Thoracic aorta (tissue), 2 donors: ENCODE results near the gene PSMB1. TPM values are rescaled to one million over a fixed set of nuclear protein-coding genes. Genes with fewer than 3 reads are reported as not detected.
A peak's percentile ranks its signal among the peaks of the same experiment; 100 is the strongest.

ENCODE experiments used
- ATAC-seq: fragments of 150-250 bp; one replicate; pipeline ENCODE4 v1.8.0; 2017; ENCODE audit warnings: low read depth; ENCODE audit not compliant: insufficient number of reproducible peaks, low FRiP score
- DNase-seq: peaks from one replicate; pipeline ENCODE4 v3.0.0-alpha.2; 2020; ENCODE audit warnings: low spot score
- H3K27ac ChIP-seq, 2 donors: fragments of 200-600 bp; sonication (generic); 1 replicate in 1 of 2; 2 replicates in 1 of 2; pipeline ENCODE4 v1.5.1; 2016; ENCODE audit warnings: mild to moderate bottlenecking in 2 of 2, moderate library complexity in 2 of 2
- H3K27me3 ChIP-seq: fragments of 200-600 bp; sonication (generic); replicated peaks from 2 replicates; pipeline ENCODE4 v1.6.0; 2016; ENCODE audit warnings: mild to moderate bottlenecking; ENCODE audit not compliant: insufficient read depth
- H3K36me3 ChIP-seq: fragments of 200-600 bp; sonication (generic); one replicate; pipeline ENCODE4 v1.5.1; 2016
- H3K4me1 ChIP-seq, 2 donors: fragments of 200-600 bp; sonication (generic); 1 replicate in 1 of 2; 2 replicates in 1 of 2; pipeline versions ENCODE4 v1.5.1 to v1.6.0; 2016; ENCODE audit warnings: low read depth in 2 of 2, mild to moderate bottlenecking in 1 of 2; ENCODE audit not compliant: control insufficient read depth in 1 of 2
- H3K4me3 ChIP-seq: fragments of 200-600 bp; sonication (generic); 2 replicates; pipeline ENCODE4 v1.5.1; 2016; ENCODE audit warnings: mild to moderate bottlenecking
- H3K9me3 ChIP-seq: fragments of 200-600 bp; sonication (generic); 2 replicates; pipeline ENCODE4 v1.5.1; 2016
- total RNA-seq, 2 donors: library from RNA; depleted of rRNA; stranded (reverse); fragments of >200 nt; gene quantifications; one replicate each; pipeline versions ENCODE4 v1.1.0 to v1.2.3, GENCODE V29; 2016
- TF ChIP-seq, protein P1 (sequence below): fragments of 200-600 bp; sonication (generic); IDR thresholded peaks from one replicate; pipeline ENCODE4 v1.5.1; 2019; ENCODE audit warnings: antibody characterized with exemption

PSMB1 gene
- total RNA-seq, 2 donors from 2014 or later, result 143 to 159 TPM

DNA sequence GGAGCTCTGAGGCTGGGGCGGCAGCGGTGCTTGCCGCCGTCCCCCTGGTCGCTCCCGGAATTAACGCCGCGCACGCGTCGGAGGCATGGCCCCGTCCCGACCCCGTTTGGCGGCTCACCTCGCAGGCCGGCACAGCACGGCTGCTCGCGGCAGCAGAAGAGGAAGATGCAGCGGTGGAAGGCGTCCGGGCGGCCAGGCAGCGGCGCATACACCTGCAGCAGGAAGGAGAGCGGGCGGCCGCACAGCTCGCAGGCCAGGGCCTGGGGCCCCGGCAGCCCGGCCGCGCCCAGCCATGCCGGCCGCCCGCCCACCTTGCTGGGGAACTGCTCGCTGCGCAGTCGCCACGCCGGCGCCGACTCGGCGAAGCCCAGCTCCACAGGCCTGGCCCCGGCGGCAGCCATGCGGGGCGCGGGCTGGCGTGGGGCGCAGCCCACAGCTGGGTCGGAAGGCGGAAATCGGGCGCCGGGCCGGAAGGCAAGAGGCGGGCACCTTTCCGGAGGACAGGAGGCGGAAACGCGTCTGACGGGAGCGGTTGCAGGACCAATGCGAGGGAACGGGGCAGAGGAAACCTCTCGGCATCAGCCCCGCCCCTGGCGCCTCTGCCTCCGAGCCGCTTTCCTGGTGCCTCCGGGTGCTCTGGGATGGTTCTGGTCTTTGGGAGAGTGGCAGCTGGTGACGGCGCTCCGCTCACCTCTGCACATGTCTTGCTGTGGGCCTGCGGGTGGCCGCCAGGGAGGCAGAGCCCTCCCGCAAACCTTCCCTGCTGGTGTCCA lies 31.3 kb upstream of the PSMB1 start, which contains the start of gene PDCD2:
Gene PDCD2, minus strand, starts transcription at position 457 of the 773 bp plus-strand sequence. Its CDS starts 56 bp downstream, at position 401.
- ATAC-seq (peak; percentile 95), DNase-seq (peak; percentile 69)
- Histone ChIP-seq H3K27me3 (no peaks in the 10 kb centered on the region), H3K9me3 (no peaks in the 10 kb centered on the region), H3K4me3 (peak within 1 kb of the TSS; percentile 81), H3K36me3 (peaks cover 16% of the 10 kb centered on the region), H3K4me1 (peaks cover 4 to 18% of the 10 kb centered on the region in 2 donors), H3K27ac (peak within 1 kb of the TSS; percentile 87 to 92)
- TF ChIP-seq, protein P1, sequence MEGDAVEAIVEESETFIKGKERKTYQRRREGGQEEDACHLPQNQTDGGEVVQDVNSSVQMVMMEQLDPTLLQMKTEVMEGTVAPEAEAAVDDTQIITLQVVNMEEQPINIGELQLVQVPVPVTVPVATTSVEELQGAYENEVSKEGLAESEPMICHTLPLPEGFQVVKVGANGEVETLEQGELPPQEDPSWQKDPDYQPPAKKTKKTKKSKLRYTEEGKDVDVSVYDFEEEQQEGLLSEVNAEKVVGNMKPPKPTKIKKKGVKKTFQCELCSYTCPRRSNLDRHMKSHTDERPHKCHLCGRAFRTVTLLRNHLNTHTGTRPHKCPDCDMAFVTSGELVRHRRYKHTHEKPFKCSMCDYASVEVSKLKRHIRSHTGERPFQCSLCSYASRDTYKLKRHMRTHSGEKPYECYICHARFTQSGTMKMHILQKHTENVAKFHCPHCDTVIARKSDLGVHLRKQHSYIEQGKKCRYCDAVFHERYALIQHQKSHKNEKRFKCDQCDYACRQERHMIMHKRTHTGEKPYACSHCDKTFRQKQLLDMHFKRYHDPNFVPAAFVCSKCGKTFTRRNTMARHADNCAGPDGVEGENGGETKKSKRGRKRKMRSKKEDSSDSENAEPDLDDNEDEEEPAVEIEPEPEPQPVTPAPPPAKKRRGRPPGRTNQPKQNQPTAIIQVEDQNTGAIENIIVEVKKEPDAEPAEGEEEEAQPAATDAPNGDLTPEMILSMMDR, result no peak

DNA sequence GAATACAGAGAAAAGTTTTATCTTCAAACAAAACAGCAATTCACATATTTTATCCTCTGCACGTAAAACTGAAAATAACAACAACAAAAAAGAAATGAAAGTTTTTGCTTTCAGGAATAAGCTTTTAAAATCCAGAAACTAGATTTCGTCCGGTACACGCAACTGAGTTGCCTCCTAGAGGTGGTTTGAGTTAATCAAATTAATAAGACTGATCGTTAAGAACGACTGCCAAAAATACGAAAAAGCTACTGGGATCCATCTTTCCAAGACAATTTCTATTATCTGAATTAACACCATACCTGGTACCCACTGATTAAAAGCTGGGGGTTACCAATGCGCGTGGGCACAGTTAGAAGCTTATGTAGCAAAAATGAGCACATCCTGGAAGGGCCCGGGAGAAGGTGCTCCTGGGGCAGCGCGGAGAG lies 30.7 kb upstream of the PSMB1 start:
- TF ChIP-seq, protein P1, result no peak
- no peak for DNase-seq

DNA sequence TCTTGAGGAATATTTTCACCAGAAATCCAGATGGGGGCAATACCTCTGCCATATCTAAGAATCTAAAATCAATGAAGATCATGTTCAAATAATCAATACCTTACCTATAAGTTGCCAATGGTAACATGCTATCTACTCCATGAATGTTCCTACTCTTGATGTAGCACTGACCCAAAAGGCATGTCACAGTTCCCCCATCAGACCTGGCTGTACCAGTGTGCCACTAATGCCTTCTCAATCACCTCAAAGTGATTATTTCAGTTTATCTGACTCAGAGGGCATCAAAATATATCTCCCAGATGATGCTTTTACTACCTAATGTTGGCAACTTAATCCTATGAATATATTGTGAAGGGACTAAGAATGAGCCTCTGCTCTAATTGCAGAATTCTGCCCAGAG lies 25.8 kb upstream of the PSMB1 start:
- ATAC-seq, result no peak
- H3K4me1 ChIP-seq, result peaks cover 4 to 9% of the 10 kb centered on the region in 2 donors
- H3K27me3 ChIP-seq, result no peaks in the 10 kb centered on the region
- TF ChIP-seq, protein P1, result no peak
- no peak overlapping the region for H3K4me3 ChIP-seq
- H3K27ac ChIP-seq, result no peak overlapping the region
- DNase-seq, result no peak
- H3K36me3 ChIP-seq, result peaks cover 33% of the 10 kb centered on the region
- no peaks in the 10 kb centered on the region for H3K9me3 ChIP-seq

More for the DNA sequence above, 30.7 kb upstream of the PSMB1 start:
- peak overlapping the region; percentile 87 to 92 for H3K27ac ChIP-seq
- H3K27me3 ChIP-seq, result no peaks in the 10 kb centered on the region
- no peak for ATAC-seq
- H3K9me3 ChIP-seq, result no peaks in the 10 kb centered on the region
- peak overlapping the region; percentile 81 for H3K4me3 ChIP-seq
- H3K36me3 ChIP-seq, result peaks cover 20% of the 10 kb centered on the region
- H3K4me1 ChIP-seq, result peaks cover 4 to 18% of the 10 kb centered on the region in 2 donors

DNA sequence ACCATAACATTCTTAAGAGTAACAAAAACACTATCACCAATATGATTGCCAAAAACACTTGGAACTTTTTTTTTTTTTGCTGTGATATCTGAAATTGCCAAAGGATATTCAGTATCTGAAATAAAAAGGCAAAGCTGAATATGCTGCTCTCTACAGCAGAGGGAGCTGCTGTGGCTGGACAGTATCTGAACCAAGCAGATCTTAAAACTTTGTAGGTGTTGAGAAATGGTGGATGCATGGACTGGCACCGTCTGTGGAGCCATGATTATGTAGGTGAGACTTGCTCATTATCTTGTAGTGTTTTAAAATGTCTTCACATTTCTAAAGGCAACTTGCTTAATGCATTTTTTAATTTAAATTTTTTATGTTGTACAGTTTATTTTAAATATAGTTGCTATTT lies 22.1 kb upstream of the PSMB1 start:
- no peak overlapping the region for H3K27ac ChIP-seq
- ATAC-seq (no peak), DNase-seq (no peak)
- TF ChIP-seq, protein P1, result no peak
- no peak overlapping the region for H3K4me3 ChIP-seq
- H3K4me1 ChIP-seq, result no peaks in the 10 kb centered on the region
- H3K27me3 ChIP-seq, result no peaks in the 10 kb centered on the region
- H3K36me3 ChIP-seq, result peaks cover 44% of the 10 kb centered on the region
- H3K9me3 ChIP-seq, result no peaks in the 10 kb centered on the region

DNA sequence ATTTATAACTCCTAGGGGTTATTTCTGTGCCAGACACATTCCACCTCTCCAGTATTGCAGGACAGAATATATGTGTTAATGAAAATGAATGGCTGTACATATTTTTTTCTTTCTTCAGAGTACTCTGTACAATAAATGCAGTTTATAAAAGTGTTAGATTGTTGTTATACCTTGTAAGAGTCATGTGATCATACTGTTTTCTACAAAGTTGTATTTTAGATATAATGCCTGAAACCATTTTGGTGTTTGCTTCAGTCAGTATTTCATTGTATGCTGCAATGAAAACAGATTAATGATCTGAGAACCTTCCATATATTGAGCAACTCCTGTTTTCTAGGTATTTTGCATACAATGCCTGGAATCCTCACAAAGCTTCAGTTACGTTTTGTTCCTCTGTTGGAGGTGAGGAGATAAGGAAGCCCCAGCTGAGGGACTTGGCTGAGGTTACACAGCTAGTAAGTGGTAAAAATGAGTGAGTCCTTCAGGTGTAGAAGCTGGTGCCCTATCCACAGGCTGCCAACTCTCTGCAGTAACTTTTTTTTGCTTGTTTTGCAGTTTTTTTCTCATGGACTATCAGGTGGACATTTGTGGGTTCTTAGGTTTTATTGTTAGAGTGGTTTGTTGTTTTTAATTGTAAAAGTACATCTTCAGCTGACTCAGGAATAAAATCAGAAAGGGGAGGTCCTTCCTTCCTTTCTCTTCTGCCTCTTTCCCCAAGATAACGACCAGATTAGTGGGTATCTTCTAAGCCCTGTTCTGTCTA lies 19.8 kb upstream of the PSMB1 start:
- no peaks in the 10 kb centered on the region for H3K4me1 ChIP-seq
- no peaks in the 10 kb centered on the region for H3K9me3 ChIP-seq
- no peak for ATAC-seq
- H3K4me3 ChIP-seq, result no peak overlapping the region
- TF ChIP-seq, protein P1, result no peak
- no peaks in the 10 kb centered on the region for H3K27me3 ChIP-seq
- H3K27ac ChIP-seq, result no peak overlapping the region
- DNase-seq, result no peak
- peaks cover 45% of the 10 kb centered on the region for H3K36me3 ChIP-seq
